HCT116 (cell line): ENCODE results near the gene TMEM60. TPM values are rescaled to one million over a fixed set of nuclear protein-coding genes. Genes with fewer than 3 reads are reported as not detected.

Experiments
- ATAC-seq: fragments of 200-7000 bp; cut with Tn5 transposase; 2 replicates; pipeline ENCODE4 v1.9.1; 2020; ENCODE audit warnings: mild to moderate bottlenecking, moderate library complexity
- BruUV-seq: library from RNA; stranded (reverse); fragments of 400-500 nt; replicated peaks from 2 replicates; lab custom pipeline; 2021; lab: Mats Ljungman, UMichigan
- CTCF ChIA-PET: fragments of 300-600 bp; sonication (Branson Sonifier 250); formaldehyde crosslinking; loops from one replicate; lab custom pipeline; 2021; ENCODE audit warnings: antibody characterized with exemption; lab: Charles Lee
- POLR2A ChIA-PET: fragments of 300-600, 350-600 bp; sonication (Branson Sonifier 250); formaldehyde crosslinking; loops from one replicate; lab custom pipeline; 2021; ENCODE audit warnings: antibody characterized with exemption; lab: Charles Lee
- RAD21 ChIA-PET, 2 experiments: fragments of 300-600 bp; sonication (Branson Sonifier 250); formaldehyde crosslinking; loops; one replicate each; lab custom pipeline; 2023; ENCODE audit warnings: low total read pairs in 2 of 2; ENCODE audit not compliant: uncharacterized antibody in 2 of 2, unreplicated experiment in 2 of 2, low non-redundant PET in 1 of 2; lab: Charles Lee
- DNase-seq: peaks from one replicate; pipeline ENCODE4 v3.0.0-alpha.2; 2010; ENCODE audit warnings: low read depth, low spot score
- H2AFZ ChIP-seq: fragments of 200-600 bp; shearing (Covaris generic), sonication (generic); 2 replicates; pipeline ENCODE4 v1.6.1; 2017; ENCODE audit warnings: low read depth, mixed run types, mixed read lengths, antibody characterized with exemption, low read length; ENCODE audit not compliant: poor library complexity, severe bottlenecking
- H3K27ac ChIP-seq: 2 replicates; pipeline ENCODE4 v1.5.1; 2012; ENCODE audit warnings: low read depth, low read length
- H3K27me3 ChIP-seq: fragments of 200-600 bp; sonication (generic); 2 replicates; pipeline ENCODE4 v1.6.1; 2016; ENCODE audit warnings: mixed run types, low read length, mixed read lengths; ENCODE audit not compliant: insufficient read depth
- H3K36me3 ChIP-seq, 2 experiments: fragments of 200-500 bp in 1 of 2; fragments of 200-600 bp in 1 of 2; sonication (Bioruptor generic) in 1 of 2; sonication (generic) in 1 of 2; 2 replicates each; pipeline versions ENCODE4 v1.5.1 to v1.6.1; 2014 to 2016; ENCODE audit warnings: low read length in 2 of 2, inconsistent platforms in 1 of 2, mixed read lengths in 1 of 2, mixed run types in 1 of 2; ENCODE audit not compliant: insufficient read depth in 2 of 2, control insufficient read depth in 1 of 2
- H3K4me1 ChIP-seq, 2 experiments: fragments of 200-600 bp in 1 of 2; sonication (generic) in 1 of 2; 2 replicates each; pipeline versions ENCODE4 v1.5.1 to v1.6.1; 2012 to 2017; ENCODE audit warnings: low read length in 2 of 2, inconsistent platforms in 1 of 2, mild to moderate bottlenecking in 1 of 2, mixed read lengths in 1 of 2, mixed run types in 1 of 2, moderate library complexity in 1 of 2; ENCODE audit not compliant: insufficient read depth in 2 of 2, control insufficient read depth in 1 of 2
- H3K4me2 ChIP-seq: fragments of 200-600 bp; sonication (generic); 2 replicates; pipeline ENCODE4 v1.6.1; 2017; ENCODE audit warnings: mixed run types, low read length, mixed read lengths
- H3K4me3 ChIP-seq, 2 experiments: fragments of 200-600 bp in 1 of 2; sonication (generic) in 1 of 2; replicated peaks in 1 of 2; 2 replicates each; pipeline ENCODE4 v1.5.1; 2011 to 2016; ENCODE audit warnings: low read length in 2 of 2, control low read depth in 1 of 2, low read depth in 1 of 2, mild to moderate bottlenecking in 1 of 2, mixed read lengths in 1 of 2, mixed run types in 1 of 2
- H3K79me2 ChIP-seq: fragments of 200-600 bp; sonication (generic); 2 replicates; pipeline ENCODE4 v1.6.1; 2017; ENCODE audit warnings: mild to moderate bottlenecking, mixed run types, low read length, moderate library complexity, mixed read lengths; ENCODE audit not compliant: insufficient read depth
- H3K9ac ChIP-seq: fragments of 200-600 bp; sonication (generic); 2 replicates; pipeline ENCODE4 v1.6.1; 2016; ENCODE audit warnings: low read length, mixed read lengths
- H3K9me2 ChIP-seq: fragments of 200-600 bp; sonication (generic), shearing (Covaris generic); 2 replicates; pipeline ENCODE4 v1.6.1; 2017; ENCODE audit warnings: mixed run types, mild to moderate bottlenecking, moderate library complexity; ENCODE audit not compliant: insufficient read depth
- H3K9me3 ChIP-seq, 2 experiments: fragments of 200-500 bp in 1 of 2; fragments of 200-600 bp in 1 of 2; sonication (Bioruptor generic) in 1 of 2; sonication (generic) in 1 of 2; 2 replicates each; pipeline ENCODE4 v1.6.1; 2014 to 2017; ENCODE audit warnings: low read length in 2 of 2, mixed read lengths in 2 of 2, inconsistent platforms in 1 of 2, low read depth in 1 of 2, mild to moderate bottlenecking in 1 of 2, mixed run types in 1 of 2, moderate library complexity in 1 of 2; ENCODE audit not compliant: control insufficient read depth in 1 of 2, insufficient read depth in 1 of 2
- H4K20me1 ChIP-seq: fragments of 200-600 bp; sonication (generic), shearing (Covaris generic); 2 replicates; pipeline ENCODE4 v1.6.1; 2017; ENCODE audit warnings: mixed run types, mild to moderate bottlenecking, moderate library complexity; ENCODE audit not compliant: insufficient read depth
- CBX3 ChIP-seq: IDR thresholded peaks from 2 replicates; pipeline ENCODE4 v1.6.1; 2012; ENCODE audit warnings: low read depth
- CEBPB ChIP-seq: IDR thresholded peaks from 2 replicates; pipeline ENCODE4 v1.6.1; 2012; ENCODE audit warnings: low read depth
- CTCF ChIP-seq, 3 experiments: fragments of 200-600 bp in 1 of 3; sonication (generic) in 1 of 3; IDR thresholded peaks in 2 of 3; conservative IDR thresholded peaks in 1 of 3; 2 replicates each; pipeline ENCODE4 v1.5.1; 2012 to 2017; ENCODE audit warnings: low read depth in 2 of 3, low read length in 2 of 3, antibody characterized with exemption in 1 of 3, borderline replicate concordance in 1 of 3, control low read depth in 1 of 3, mild to moderate bottlenecking in 1 of 3, mixed read lengths in 1 of 3, mixed run types in 1 of 3, moderate library complexity in 1 of 3; ENCODE audit not compliant: insufficient read depth in 1 of 3
- EGR1 ChIP-seq: IDR thresholded peaks from 2 replicates; pipeline ENCODE4 v1.6.1; 2012; ENCODE audit warnings: low read depth
- EZH2 ChIP-seq: fragments of 200-600 bp; sonication (generic); IDR thresholded peaks from 2 replicates; pipeline ENCODE4 v1.6.1; 2017; ENCODE audit warnings: antibody characterized with exemption, mixed run types
- EZH2phosphoT487 ChIP-seq: fragments of 200-600 bp; IDR thresholded peaks from 2 replicates; pipeline ENCODE4 v1.6.1; 2018; ENCODE audit warnings: antibody characterized with exemption, borderline replicate concordance
- FOSL1 ChIP-seq: IDR thresholded peaks from 2 replicates; pipeline ENCODE4 v1.6.1; 2012; ENCODE audit warnings: low read depth
- JUND ChIP-seq: IDR thresholded peaks from 2 replicates; pipeline ENCODE4 v1.6.1; 2012
- POLR2A ChIP-seq: IDR thresholded peaks from 2 replicates; pipeline ENCODE4 v1.7.0; 2011; ENCODE audit warnings: borderline replicate concordance; ENCODE audit not compliant: insufficient read depth, insufficient read length; ENCODE audit errors: extremely low read depth
- RAD21 ChIP-seq: IDR thresholded peaks from 2 replicates; pipeline ENCODE4 v1.6.1; 2012; ENCODE audit warnings: low read depth, mild to moderate bottlenecking
- SIN3A ChIP-seq: IDR thresholded peaks from 2 replicates; pipeline ENCODE4 v1.6.1; 2012; ENCODE audit warnings: low read depth
- SP1 ChIP-seq: IDR thresholded peaks from 2 replicates; pipeline ENCODE4 v1.6.1; 2012; ENCODE audit warnings: low read depth
- SRF ChIP-seq: IDR thresholded peaks from 2 replicates; pipeline ENCODE4 v1.6.1; 2012; ENCODE audit warnings: low read depth
- YY1 ChIP-seq: IDR thresholded peaks from 2 replicates; pipeline ENCODE4 v1.6.1; 2011; ENCODE audit warnings: low read length, low read depth, moderate library complexity, mild to moderate bottlenecking; ENCODE audit not compliant: insufficient replicate concordance; ENCODE audit errors: extremely low read depth
- ZBTB33 ChIP-seq: IDR thresholded peaks from 2 replicates; pipeline ENCODE4 v1.6.1; 2011; ENCODE audit warnings: mild to moderate bottlenecking, low read length, moderate library complexity; ENCODE audit not compliant: insufficient replicate concordance; ENCODE audit errors: extremely low read depth
- ZFX ChIP-seq: fragments of 450-650 bp; IDR thresholded peaks from 2 replicates; pipeline ENCODE4 v1.6.1; 2017
- intact Hi-C: fragments of 100-400 bp; cut with micrococcal nuclease; formaldehyde crosslinking; loops from 2 replicates; pipeline ENCODE4 v1.10.0; 2022
- total RNA-seq: library from RNA; stranded (reverse); gene quantifications from one replicate; pipeline ENCODE4 v1.2.1, GENCODE V29; 2021; ENCODE audit not compliant: unreplicated experiment
- TF ChIP-seq, protein P1 (sequence below): IDR thresholded peaks from 2 replicates; pipeline ENCODE4 v1.6.1; 2012
- TF ChIP-seq, protein P2 (sequence below): IDR thresholded peaks from 2 replicates; pipeline ENCODE4 v1.6.1; 2012; ENCODE audit warnings: low read depth
- TF ChIP-seq, protein P3 (sequence below): IDR thresholded peaks from 2 replicates; pipeline ENCODE4 v1.6.1; 2012

TMEM60 gene
- total RNA-seq, 1 experiment from 2014 or later: 10.3 TPM

GRCh38 chr7:77770316-77770715, 27.9 kb downstream of the TMEM60 start:
- H3K9me2 ChIP-seq: no peaks in the 10 kb centered on the region
- ChIA-PET RAD21 (no interaction called here), POLR2A (no interaction called here), CTCF (no interaction called here)
- no peak for ATAC-seq
- H3K79me2 ChIP-seq: 0 out of 2 replicates have a peak, but pooled peaks cover 8% of the 10 kb centered on the region
- H3K27me3 ChIP-seq: no peaks in the 10 kb centered on the region
- H3K9ac ChIP-seq: no peak overlapping the region
- no peak overlapping the region for H2AFZ ChIP-seq
- intact Hi-C loops: no loop called here
- H3K4me2 ChIP-seq: no peak overlapping the region
- no peaks in the 10 kb centered on the region for H3K4me1 ChIP-seq
- no peak for TF ChIP-seq RAD21
- TF ChIP-seq, protein P1, sequence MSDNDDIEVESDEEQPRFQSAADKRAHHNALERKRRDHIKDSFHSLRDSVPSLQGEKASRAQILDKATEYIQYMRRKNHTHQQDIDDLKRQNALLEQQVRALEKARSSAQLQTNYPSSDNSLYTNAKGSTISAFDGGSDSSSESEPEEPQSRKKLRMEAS: no peak
- TF ChIP-seq SRF: no peak
- TF ChIP-seq FOSL1: no peak
- no peak for TF ChIP-seq EZH2
- no peak for TF ChIP-seq EGR1
- no peak for TF ChIP-seq POLR2A
- no peak for TF ChIP-seq YY1
- TF ChIP-seq CBX3: no peak
- TF ChIP-seq JUND: no peak
- TF ChIP-seq ZBTB33: no peak
- TF ChIP-seq, protein P2, sequence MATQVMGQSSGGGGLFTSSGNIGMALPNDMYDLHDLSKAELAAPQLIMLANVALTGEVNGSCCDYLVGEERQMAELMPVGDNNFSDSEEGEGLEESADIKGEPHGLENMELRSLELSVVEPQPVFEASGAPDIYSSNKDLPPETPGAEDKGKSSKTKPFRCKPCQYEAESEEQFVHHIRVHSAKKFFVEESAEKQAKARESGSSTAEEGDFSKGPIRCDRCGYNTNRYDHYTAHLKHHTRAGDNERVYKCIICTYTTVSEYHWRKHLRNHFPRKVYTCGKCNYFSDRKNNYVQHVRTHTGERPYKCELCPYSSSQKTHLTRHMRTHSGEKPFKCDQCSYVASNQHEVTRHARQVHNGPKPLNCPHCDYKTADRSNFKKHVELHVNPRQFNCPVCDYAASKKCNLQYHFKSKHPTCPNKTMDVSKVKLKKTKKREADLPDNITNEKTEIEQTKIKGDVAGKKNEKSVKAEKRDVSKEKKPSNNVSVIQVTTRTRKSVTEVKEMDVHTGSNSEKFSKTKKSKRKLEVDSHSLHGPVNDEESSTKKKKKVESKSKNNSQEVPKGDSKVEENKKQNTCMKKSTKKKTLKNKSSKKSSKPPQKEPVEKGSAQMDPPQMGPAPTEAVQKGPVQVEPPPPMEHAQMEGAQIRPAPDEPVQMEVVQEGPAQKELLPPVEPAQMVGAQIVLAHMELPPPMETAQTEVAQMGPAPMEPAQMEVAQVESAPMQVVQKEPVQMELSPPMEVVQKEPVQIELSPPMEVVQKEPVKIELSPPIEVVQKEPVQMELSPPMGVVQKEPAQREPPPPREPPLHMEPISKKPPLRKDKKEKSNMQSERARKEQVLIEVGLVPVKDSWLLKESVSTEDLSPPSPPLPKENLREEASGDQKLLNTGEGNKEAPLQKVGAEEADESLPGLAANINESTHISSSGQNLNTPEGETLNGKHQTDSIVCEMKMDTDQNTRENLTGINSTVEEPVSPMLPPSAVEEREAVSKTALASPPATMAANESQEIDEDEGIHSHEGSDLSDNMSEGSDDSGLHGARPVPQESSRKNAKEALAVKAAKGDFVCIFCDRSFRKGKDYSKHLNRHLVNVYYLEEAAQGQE: no peak
- TF ChIP-seq SP1: no peak
- no peak for TF ChIP-seq CEBPB
- TF ChIP-seq SIN3A: no peak
- TF ChIP-seq CTCF (IDR thresholded peaks at IDR 0.05 in 2 of 3, conservative IDR thresholded peaks at IDR 0.05 in 1 of 3; ENCODE audit: borderline replicate concordance in 1 of 3, insufficient read depth in 1 of 3, low read depth in 2 of 3, low read length in 2 of 3): no peak
- no peak for TF ChIP-seq ZFX
- TF ChIP-seq, protein P3, sequence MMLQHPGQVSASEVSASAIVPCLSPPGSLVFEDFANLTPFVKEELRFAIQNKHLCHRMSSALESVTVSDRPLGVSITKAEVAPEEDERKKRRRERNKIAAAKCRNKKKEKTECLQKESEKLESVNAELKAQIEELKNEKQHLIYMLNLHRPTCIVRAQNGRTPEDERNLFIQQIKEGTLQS: no peak
- no peak for TF ChIP-seq EZH2phosphoT487
- no TSS peak for BruUV-seq
- H3K9me3 ChIP-seq: no peaks in the 10 kb centered on the region
- no peaks in the 10 kb centered on the region for H4K20me1 ChIP-seq
- DNase-seq: no peak
- H3K4me3 ChIP-seq: no peak overlapping the region
- no peak overlapping the region for H3K27ac ChIP-seq
- peaks cover 2 to 4% of the 10 kb centered on the region in 2 experiments; a peak in 2 of 4 replicates for H3K36me3 ChIP-seq
